Measurements from ENCODE around the gene ZNF814. TPM values are rescaled to one million over a fixed set of nuclear protein-coding genes. Genes with fewer than 3 reads are reported as not detected.
"Not testable (repeated sequence)": the region's sequence is repeated elsewhere in the genome, so short reads cannot be mapped to it uniquely, and the experiment has no call there.

Gene ZNF814
- total and polyA plus RNA-seq, 7 donors, result 4.2 to 13.3 (median 9.2) TPM

DNA sequence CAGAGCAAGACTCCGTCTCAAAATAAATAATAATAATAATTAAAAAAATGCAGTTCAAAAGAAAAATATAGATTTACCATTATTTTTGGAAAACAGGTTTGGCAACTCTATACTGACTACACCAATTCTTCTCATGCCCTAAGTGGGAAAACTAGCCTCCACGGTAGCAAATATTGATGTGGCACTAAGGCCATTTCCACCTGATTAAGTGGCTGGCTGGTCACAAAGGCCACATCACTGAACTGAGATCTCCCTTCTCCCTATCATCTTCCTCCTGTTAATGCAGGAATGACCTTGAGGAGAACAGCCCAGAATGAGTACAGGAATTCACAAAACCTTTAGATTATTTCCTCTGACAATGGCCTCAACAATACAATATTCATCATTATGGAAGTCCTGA lies 18.6 kb downstream of the ZNF814 start:
- WGBS, 2 donors, result 96 to 97% methylated on average over 2 of the region's 2 CpGs
- Histone ChIP-seq H3K9me3 (peaks cover 26 to 60% (median 55%) of the 10 kb centered on the region in 4 donors), H3K27ac (no peak overlapping the region), H3K36me3 (peaks cover 28 to 48% (median 30%) of the 10 kb centered on the region in 4 donors), H3K4me1 (no peaks in the 10 kb centered on the region), H3K27me3 (no peaks in the 10 kb centered on the region), H3K4me3 (no peak overlapping the region)
- DNase-seq, result no peak
- no peak for TF ChIP-seq POLR2A (IDR thresholded peaks at IDR 0.05)
- TF ChIP-seq EP300 (IDR thresholded peaks at IDR 0.05), result no peak
- TF ChIP-seq, protein P1, sequence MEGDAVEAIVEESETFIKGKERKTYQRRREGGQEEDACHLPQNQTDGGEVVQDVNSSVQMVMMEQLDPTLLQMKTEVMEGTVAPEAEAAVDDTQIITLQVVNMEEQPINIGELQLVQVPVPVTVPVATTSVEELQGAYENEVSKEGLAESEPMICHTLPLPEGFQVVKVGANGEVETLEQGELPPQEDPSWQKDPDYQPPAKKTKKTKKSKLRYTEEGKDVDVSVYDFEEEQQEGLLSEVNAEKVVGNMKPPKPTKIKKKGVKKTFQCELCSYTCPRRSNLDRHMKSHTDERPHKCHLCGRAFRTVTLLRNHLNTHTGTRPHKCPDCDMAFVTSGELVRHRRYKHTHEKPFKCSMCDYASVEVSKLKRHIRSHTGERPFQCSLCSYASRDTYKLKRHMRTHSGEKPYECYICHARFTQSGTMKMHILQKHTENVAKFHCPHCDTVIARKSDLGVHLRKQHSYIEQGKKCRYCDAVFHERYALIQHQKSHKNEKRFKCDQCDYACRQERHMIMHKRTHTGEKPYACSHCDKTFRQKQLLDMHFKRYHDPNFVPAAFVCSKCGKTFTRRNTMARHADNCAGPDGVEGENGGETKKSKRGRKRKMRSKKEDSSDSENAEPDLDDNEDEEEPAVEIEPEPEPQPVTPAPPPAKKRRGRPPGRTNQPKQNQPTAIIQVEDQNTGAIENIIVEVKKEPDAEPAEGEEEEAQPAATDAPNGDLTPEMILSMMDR (IDR thresholded peaks at IDR 0.05), result no peak
- TF ChIP-seq POLR2AphosphoS5 (IDR thresholded peaks at IDR 0.05), result no peak
- intact Hi-C loops (cut with DNase I), result no loop called here

DNA sequence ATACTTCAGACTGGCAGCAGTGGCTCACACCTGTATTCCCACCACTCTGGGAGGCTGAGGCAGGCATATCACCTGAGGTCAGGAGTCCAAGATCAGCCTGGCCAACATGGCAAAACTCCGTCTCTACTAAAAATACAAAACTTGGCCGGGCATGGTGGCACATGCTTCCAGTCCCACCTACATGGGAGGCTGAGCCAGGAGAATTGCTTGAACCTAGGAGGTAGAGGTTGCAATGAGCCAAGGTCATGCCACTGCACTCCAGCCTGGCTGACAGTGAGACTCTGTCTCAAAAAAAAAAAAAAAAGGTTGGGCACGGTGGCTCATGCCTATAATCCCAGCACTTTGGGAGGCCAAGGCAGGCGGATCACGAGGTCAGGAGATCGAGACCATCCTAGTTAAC lies 19.2 kb downstream of the ZNF814 start:
- H3K27ac ChIP-seq; intact Hi-C loops (cut with DNase I); DNase-seq; H3K4me1 ChIP-seq; H3K27me3 ChIP-seq; H3K4me3 ChIP-seq: not testable (repeated sequence)
- H3K9me3 ChIP-seq, result peaks cover 26 to 60% (median 54%) of the 10 kb centered on the region in 4 donors
- WGBS, 2 donors, result 95 to 96% methylated on average over 6 of the region's 6 CpGs
- H3K36me3 ChIP-seq, result peaks cover 30 to 53% (median 34%) of the 10 kb centered on the region in 4 donors

DNA sequence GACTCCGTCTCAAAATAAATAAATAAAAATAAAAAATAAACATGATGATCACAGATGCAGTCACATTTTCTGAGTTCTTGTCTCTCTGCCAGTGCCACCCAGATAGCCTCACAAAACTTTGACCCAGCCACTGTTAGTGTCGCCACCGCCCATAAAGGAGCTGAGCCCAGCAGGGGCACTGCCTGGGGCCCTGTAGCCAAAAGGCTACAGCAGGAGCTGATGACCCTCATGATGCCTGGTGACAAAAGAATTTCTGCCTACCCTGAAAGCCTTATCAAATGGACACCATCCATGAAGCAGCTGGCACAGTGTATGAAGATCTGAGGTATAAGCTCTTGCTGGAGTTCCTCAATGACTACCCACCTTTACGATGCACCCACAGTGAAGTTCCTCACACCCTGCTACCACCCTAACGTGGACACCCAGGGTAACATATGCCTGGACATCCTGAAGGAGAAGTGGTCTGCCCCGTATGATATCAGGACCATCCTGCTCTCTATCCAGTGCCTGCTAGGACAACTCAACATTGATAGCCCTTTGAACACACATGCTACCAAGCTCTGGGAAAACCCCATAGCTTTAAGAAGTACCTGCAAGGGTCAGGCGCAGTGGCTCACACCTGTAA lies 20.9 kb downstream of the ZNF814 start:
- peaks cover 39 to 58% (median 43%) of the 10 kb centered on the region in 4 donors for H3K36me3 ChIP-seq
- no peak overlapping the region for H3K27ac ChIP-seq
- peaks cover 16 to 47% (median 39%) of the 10 kb centered on the region in 4 donors for H3K9me3 ChIP-seq
- no peaks in the 10 kb centered on the region for H3K4me1 ChIP-seq
- 95% methylated on average over 7 of the region's 7 CpGs for WGBS, 2 donors
- no peak overlapping the region for H3K4me3 ChIP-seq
- no peaks in the 10 kb centered on the region for H3K27me3 ChIP-seq
- DNase-seq, result no peak
- TF ChIP-seq EP300 (IDR thresholded peaks at IDR 0.05) (no peak), POLR2AphosphoS5 (IDR thresholded peaks at IDR 0.05) (no peak), POLR2A (IDR thresholded peaks at IDR 0.05) (no peak)
- TF ChIP-seq, protein P1 (IDR thresholded peaks at IDR 0.05), result no peak
- intact Hi-C loops (cut with DNase I), result no loop called here

DNA sequence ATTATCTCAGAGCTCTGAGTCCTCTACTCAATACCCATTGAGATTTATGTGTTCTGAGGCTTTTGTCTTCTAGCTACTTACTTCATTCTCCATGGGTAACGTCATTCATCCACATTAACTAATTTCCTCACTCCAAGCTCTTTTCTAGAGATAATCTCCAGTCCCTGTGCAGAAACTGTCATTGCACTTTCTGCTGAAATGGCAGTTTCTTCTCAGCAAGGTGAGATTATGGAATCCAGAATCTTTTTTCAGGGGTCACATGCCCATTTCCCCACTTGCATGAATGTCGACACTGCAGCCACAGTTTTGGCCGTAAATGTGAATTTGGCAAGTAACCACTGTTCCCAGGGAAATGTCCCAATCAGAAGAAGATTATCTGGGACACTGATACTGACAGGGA lies 26.5 kb downstream of the ZNF814 start:
- H3K4me3 ChIP-seq; DNase-seq; intact Hi-C loops (cut with DNase I); H3K27me3 ChIP-seq; H3K27ac ChIP-seq; H3K4me1 ChIP-seq: not testable (repeated sequence)
- H3K9me3 ChIP-seq, result peaks cover 4 to 13% (median 5%) of the 10 kb centered on the region in 4 donors
- WGBS, 2 donors, result 96% methylated on average over 3 of the region's 3 CpGs
- peaks cover 32 to 97% (median 77%) of the 10 kb centered on the region in 4 donors for H3K36me3 ChIP-seq

DNA sequence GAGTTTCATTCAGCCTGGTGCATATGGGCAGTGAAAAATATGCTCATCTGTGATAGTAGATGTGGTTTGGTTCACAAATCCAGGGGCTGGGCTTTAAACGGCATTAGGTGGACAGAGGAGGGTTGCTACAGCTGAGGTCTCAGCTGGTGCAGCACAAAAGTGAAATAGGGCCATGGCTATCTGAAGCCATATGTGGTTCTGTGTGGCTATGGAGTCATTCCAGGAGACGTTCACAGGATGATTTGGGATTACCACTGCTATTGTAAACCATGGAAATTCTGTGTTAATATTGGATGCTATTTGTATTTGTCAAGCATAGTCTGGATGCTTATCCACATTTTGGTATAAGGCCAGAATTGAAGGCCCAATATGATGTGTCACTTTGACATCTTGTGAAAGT lies 34.7 kb downstream of the ZNF814 start:
- H3K4me1 ChIP-seq, result peaks cover 0 to 16% (median 14%) of the 10 kb centered on the region in 4 donors
- intact Hi-C loops (cut with DNase I); H3K27me3 ChIP-seq; H3K9me3 ChIP-seq; H3K4me3 ChIP-seq; H3K27ac ChIP-seq; DNase-seq: not testable (repeated sequence)
- peaks cover 0 to 48% (median 22%) of the 10 kb centered on the region in 4 donors for H3K36me3 ChIP-seq
- WGBS, 2 donors, result 91 to 93% methylated on average over 2 of the region's 2 CpGs

DNA sequence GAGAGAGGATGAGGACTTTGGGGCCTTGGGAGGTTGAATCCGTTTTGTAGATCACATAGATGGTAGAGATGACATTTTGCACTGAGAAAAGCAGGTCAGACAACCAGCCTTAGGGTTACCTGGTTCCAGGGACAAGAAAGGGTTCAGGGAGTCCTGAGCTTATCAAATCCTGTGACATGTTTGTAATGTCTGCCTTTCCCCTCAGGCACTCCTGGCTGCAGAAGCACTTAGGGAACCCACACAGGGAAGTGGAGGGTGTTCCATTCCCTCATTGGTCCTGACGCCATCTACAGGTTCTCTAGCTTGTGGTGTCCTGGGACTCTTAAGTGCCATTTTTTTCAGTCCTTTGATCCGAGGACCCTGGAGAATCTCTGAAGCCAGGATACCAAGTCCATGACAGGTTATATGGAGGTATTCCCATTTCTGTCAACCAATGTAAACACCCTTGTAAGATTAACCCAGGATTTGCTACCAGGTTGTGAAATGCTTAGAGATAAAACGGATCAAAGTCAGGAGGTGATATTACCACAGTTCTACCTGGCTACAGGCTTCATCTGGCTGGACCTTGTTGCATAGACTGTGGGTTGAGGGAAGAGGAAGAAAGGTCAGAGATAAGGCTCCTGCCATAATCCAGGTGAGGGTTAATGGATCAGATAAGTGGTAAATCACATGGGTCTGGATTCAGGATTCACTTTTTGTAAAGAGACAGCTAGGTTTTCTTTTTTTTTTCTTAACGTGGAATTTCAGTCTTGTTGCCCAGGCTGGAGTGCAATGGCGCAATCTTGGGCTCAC lies 36.8 kb downstream of the ZNF814 start:
- H3K27ac ChIP-seq; H3K4me3 ChIP-seq; H3K27me3 ChIP-seq; intact Hi-C loops (cut with DNase I); DNase-seq; H3K9me3 ChIP-seq: not testable (repeated sequence)
- peaks cover 0 to 16% (median 14%) of the 10 kb centered on the region in 4 donors for H3K4me1 ChIP-seq
- 62 to 83% methylated on average over 6 of the region's 6 CpGs for WGBS, 2 donors
- peaks cover 0 to 30% (median 9%) of the 10 kb centered on the region in 4 donors for H3K36me3 ChIP-seq
